A549 (cell line): ENCODE results near the gene AFF3.

Experiments used
- BHLHE40 ChIP-seq: IDR thresholded peaks from 2 replicates; pipeline ENCODE4 v1.6.1; 2012; ENCODE audit warnings: low read depth, low read length, inconsistent platforms
- EP300 ChIP-seq, 2 experiments: fragments of >200 bp; sonication (Bioruptor Twin); formaldehyde crosslinking; IDR thresholded peaks; 2 replicates in 1 of 2; 3 replicates in 1 of 2; pipeline ENCODE4 v1.6.1; 2016 to 2017
- GATA3 ChIP-seq: IDR thresholded peaks from 2 replicates; pipeline ENCODE4 v1.6.1; 2012; ENCODE audit warnings: borderline replicate concordance
- HDAC2 ChIP-seq: fragments of 200-600 bp; sonication (generic); IDR thresholded peaks from 2 replicates; pipeline ENCODE4 v1.6.1; 2016
- HOXA7 ChIP-seq: fragments of 250-450 bp; sonication (Bioruptor Pico); IDR thresholded peaks from 2 replicates; pipeline ENCODE4 v1.5.0; 2020; ENCODE audit warnings: mild to moderate bottlenecking, moderate library complexity
- MAFK ChIP-seq: fragments of 450-650 bp; IDR thresholded peaks from 2 replicates; pipeline ENCODE4 v1.6.1; 2014; ENCODE audit not compliant: partially characterized antibody
- POLR2A ChIP-seq: IDR thresholded peaks from 2 replicates; pipeline ENCODE4 v1.6.1; 2012; ENCODE audit warnings: mild to moderate bottlenecking, low read length
- RAD21 ChIP-seq, 2 experiments: fragments of >200 bp in 1 of 2; sonication (Bioruptor Twin) in 1 of 2; formaldehyde crosslinking in 1 of 2; IDR thresholded peaks in 1 of 2; conservative IDR thresholded peaks in 1 of 2; 2 replicates in 1 of 2; 3 replicates in 1 of 2; pipeline ENCODE4 v1.6.1; 2012 to 2018; ENCODE audit warnings: inconsistent platforms in 1 of 2
- RNF2 ChIP-seq: fragments of 200-600 bp; sonication (generic); IDR thresholded peaks from 2 replicates; pipeline ENCODE4 v1.6.1; 2016; ENCODE audit warnings: low read depth, mild to moderate bottlenecking, antibody characterized with exemption, moderate library complexity, borderline replicate concordance
- SMC3 ChIP-seq: fragments of >200 bp; sonication (Bioruptor Twin); formaldehyde crosslinking; IDR thresholded peaks from 3 replicates; pipeline ENCODE4 v1.6.1; 2018; ENCODE audit warnings: inconsistent platforms
- TF ChIP-seq, protein P1 (sequence below): fragments of >200 bp; sonication (Bioruptor Twin); formaldehyde crosslinking; IDR thresholded peaks from 3 replicates; pipeline ENCODE4 v1.5.1; 2016
- TF ChIP-seq, protein P2 (sequence below): fragments of 450-650 bp; IDR thresholded peaks from 2 replicates; pipeline ENCODE4 v1.6.1; 2014; ENCODE audit warnings: antibody characterized with exemption
- TF ChIP-seq, protein P3 (sequence below): fragments of 200-600 bp; sonication (generic); IDR thresholded peaks from 2 replicates; pipeline ENCODE4 v1.6.1; 2016; ENCODE audit warnings: antibody characterized with exemption, mild to moderate bottlenecking, moderate library complexity

DNA sequence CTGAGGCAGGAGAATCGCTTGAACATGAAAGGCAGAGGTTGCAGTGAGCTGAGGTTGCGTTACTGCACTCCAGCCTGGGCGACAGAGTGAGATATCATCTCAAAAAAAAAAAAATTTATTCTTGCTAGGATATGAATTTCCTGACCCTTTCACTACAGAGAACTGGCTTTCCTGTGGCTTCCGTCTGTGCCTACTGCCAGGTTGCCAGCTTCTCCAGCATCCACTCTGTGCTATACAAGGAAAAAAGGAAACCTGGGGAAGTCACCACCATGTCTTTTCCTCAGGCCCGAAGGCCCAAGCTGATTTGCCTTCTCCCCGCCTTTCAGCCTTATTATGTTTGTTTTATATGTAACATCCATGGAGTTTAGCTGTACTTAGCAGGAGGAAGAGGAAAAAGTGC, 530.6 kb downstream of the AFF3 start:
- TF ChIP-seq, protein P1, sequence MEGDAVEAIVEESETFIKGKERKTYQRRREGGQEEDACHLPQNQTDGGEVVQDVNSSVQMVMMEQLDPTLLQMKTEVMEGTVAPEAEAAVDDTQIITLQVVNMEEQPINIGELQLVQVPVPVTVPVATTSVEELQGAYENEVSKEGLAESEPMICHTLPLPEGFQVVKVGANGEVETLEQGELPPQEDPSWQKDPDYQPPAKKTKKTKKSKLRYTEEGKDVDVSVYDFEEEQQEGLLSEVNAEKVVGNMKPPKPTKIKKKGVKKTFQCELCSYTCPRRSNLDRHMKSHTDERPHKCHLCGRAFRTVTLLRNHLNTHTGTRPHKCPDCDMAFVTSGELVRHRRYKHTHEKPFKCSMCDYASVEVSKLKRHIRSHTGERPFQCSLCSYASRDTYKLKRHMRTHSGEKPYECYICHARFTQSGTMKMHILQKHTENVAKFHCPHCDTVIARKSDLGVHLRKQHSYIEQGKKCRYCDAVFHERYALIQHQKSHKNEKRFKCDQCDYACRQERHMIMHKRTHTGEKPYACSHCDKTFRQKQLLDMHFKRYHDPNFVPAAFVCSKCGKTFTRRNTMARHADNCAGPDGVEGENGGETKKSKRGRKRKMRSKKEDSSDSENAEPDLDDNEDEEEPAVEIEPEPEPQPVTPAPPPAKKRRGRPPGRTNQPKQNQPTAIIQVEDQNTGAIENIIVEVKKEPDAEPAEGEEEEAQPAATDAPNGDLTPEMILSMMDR = no peak
- TF ChIP-seq POLR2A (no peak), GATA3 (no peak), RNF2 (no peak), BHLHE40 (no peak), RAD21 (conservative IDR thresholded peaks at IDR 0.05 in 1 of 2, IDR thresholded peaks at IDR 0.05 in 1 of 2) (no peak), SMC3 (no peak), EP300 (IDR thresholded peaks at IDR 0.05) (no peak), HOXA7 (no peak), MAFK (no peak), HDAC2 (no peak)
- TF ChIP-seq, protein P2, sequence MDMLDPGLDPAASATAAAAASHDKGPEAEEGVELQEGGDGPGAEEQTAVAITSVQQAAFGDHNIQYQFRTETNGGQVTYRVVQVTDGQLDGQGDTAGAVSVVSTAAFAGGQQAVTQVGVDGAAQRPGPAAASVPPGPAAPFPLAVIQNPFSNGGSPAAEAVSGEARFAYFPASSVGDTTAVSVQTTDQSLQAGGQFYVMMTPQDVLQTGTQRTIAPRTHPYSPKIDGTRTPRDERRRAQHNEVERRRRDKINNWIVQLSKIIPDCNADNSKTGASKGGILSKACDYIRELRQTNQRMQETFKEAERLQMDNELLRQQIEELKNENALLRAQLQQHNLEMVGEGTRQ = no peak
- TF ChIP-seq, protein P3, sequence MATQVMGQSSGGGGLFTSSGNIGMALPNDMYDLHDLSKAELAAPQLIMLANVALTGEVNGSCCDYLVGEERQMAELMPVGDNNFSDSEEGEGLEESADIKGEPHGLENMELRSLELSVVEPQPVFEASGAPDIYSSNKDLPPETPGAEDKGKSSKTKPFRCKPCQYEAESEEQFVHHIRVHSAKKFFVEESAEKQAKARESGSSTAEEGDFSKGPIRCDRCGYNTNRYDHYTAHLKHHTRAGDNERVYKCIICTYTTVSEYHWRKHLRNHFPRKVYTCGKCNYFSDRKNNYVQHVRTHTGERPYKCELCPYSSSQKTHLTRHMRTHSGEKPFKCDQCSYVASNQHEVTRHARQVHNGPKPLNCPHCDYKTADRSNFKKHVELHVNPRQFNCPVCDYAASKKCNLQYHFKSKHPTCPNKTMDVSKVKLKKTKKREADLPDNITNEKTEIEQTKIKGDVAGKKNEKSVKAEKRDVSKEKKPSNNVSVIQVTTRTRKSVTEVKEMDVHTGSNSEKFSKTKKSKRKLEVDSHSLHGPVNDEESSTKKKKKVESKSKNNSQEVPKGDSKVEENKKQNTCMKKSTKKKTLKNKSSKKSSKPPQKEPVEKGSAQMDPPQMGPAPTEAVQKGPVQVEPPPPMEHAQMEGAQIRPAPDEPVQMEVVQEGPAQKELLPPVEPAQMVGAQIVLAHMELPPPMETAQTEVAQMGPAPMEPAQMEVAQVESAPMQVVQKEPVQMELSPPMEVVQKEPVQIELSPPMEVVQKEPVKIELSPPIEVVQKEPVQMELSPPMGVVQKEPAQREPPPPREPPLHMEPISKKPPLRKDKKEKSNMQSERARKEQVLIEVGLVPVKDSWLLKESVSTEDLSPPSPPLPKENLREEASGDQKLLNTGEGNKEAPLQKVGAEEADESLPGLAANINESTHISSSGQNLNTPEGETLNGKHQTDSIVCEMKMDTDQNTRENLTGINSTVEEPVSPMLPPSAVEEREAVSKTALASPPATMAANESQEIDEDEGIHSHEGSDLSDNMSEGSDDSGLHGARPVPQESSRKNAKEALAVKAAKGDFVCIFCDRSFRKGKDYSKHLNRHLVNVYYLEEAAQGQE = no peak
